CD4-positive, alpha-beta T cell treated with Interferon gamma for 1 hour (primary cell): ENCODE data around the gene C1QB.

Experiments used
- DNase-seq: peaks from one replicate; pipeline ENCODE4 v3.0.0-alpha.2; 2020

The C1QB gene

DNA sequence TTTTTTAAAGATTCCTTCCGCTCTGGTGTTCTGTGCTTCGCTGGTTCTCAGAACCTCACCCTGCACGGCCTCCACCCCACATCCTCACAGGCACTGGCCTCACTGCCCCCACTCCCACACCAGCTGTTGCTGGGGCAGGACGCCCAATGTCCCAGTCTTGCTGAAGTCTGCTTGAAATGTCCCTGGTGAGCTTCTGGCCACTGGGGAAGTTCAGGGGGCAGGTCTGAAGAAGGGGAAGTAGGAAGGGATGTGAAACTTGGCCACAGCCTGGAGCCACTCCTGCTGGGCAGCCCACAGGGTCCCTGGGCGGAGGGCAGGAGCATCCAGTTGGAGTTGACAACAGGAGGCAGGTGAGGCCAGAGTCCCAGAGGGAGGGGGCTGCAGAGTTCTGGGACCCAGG, 16.7 kb upstream of the C1QB start, which contains the start of gene C1QA:
Gene C1QA (plus strand): TSS at position 276 of the 400 bp plus-strand sequence. CDS start 989 bp downstream, outside the sequence.
- DNase-seq = no peak

GRCh38 chr1:22636927-22637326, 16.1 kb upstream of the C1QB start:
- no peak for DNase-seq

GRCh38 chr1:22637907-22638445, 15.1 kb upstream of the C1QB start:
- no peak for DNase-seq

DNA sequence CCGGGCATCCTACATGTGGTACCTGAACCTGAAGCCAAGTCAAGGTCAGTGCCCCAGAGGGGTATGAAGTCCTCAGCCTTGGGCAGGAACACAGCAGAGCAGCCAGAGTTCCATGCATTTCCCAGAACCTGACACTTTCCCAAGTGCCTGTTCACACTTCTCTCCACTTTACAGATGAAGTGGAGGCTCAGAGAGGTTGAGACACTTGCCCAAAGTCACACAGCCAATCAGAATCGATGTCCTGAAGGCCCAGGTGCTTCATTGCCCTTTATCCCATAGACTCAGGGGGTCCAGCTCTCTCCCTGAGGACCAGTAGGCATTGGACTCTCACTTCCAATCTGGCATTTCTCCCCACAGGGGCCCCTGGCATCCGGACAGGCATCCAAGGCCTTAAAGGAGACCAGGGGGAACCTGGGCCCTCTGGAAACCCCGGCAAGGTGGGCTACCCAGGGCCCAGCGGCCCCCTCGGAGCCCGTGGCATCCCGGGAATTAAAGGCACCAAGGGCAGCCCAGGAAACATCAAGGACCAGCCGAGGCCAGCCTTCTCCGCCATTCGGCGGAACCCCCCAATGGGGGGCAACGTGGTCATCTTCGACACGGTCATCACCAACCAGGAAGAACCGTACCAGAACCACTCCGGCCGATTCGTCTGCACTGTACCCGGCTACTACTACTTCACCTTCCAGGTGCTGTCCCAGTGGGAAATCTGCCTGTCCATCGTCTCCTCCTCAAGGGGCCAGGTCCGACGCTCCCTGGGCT, 14.4 kb upstream of the C1QB start:
- DNase-seq = no peak

DNA sequence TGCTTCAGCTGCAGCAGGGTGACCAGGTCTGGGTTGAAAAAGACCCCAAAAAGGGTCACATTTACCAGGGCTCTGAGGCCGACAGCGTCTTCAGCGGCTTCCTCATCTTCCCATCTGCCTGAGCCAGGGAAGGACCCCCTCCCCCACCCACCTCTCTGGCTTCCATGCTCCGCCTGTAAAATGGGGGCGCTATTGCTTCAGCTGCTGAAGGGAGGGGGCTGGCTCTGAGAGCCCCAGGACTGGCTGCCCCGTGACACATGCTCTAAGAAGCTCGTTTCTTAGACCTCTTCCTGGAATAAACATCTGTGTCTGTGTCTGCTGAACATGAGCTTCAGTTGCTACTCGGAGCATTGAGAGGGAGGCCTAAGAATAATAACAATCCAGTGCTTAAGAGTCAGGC, 13.8 kb upstream of the C1QB start:
- DNase-seq = no peak

- no peak for DNase-seq
Measured at GRCh38 chr1:22641247-22641646, 11.8 kb upstream of the C1QB start.

DNA sequence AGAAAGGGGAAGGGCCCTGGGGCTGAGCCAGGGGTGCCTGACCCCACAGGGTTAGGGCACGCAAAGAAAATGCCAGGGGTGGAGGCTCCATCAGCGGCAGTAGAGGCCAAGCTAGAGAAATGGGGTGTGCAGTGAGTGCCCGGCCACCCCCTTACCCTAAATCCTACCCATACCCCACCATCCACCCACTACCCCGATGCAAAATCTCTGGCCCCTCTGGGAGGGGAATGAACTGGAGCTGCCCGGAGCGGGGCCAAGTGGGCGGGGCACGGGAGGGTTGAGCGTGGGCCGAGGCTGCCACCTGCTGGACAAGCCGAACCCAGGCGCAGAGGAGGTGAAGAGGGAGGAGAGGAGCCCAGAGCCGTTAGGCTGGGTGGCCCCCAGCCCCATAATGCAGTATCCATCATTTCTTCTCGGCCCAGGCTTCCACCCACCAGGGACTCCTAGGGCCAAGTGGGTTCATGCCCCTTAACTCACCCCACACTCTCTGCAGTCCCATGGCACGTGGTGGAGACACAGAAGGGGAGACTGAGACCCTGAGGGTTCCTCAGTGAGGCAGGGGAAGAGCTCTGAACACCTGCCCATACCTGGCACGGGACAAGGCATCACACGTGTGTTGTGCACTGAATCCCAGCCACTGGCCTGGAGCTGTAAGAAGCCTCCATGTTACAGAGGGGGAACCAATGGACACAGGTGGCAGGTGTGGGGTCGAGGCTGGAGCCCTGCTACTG, 11.0 kb upstream of the C1QB start:
- DNase-seq = peak; percentile 51

GRCh38 chr1:22643381-22643780, 9.7 kb upstream of the C1QB start, which contains the start of gene C1QC:
Gene C1QC, plus strand, starts transcription at chr1:22643633. Its CDS starts 391 bp downstream, at chr1:22644024.
- DNase-seq = no peak

DNA sequence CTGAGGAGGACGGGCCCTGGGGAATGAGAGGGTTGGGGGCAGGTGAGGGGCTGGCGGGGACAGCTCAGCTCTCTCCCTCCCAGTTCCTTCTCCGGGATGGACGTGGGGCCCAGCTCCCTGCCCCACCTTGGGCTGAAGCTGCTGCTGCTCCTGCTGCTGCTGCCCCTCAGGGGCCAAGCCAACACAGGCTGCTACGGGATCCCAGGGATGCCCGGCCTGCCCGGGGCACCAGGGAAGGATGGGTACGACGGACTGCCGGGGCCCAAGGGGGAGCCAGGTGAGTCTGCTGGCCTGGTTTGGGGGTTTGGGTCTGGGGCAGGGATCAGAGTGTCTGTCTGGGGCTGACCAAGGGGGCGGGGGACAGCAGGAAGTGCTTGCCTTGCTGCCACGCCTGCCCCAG, 9.1 kb upstream of the C1QB start:
- no peak for DNase-seq

DNA sequence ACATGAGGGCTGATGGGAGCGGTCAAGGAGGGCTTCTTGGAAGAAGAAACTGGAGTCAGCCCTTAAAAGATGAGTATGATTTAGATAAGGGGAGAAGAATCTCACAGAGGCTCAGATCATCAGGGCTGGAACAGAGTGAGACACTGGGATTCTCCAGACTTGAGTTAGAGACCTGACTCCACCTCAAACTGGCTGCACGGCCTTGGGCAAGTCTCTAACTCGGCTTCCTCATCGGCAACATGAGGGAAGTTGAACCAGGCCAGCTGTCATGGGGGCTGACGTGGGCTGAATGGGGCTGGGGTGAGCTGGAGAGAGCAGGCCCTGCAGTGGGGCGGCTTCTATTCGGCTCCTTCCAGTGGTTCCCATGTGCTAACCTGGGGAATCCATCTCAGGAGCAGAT, 7.1 kb upstream of the C1QB start:
- no peak for DNase-seq

GRCh38 chr1:22646384-22646783, 6.7 kb upstream of the C1QB start:
- DNase-seq = no peak

DNA sequence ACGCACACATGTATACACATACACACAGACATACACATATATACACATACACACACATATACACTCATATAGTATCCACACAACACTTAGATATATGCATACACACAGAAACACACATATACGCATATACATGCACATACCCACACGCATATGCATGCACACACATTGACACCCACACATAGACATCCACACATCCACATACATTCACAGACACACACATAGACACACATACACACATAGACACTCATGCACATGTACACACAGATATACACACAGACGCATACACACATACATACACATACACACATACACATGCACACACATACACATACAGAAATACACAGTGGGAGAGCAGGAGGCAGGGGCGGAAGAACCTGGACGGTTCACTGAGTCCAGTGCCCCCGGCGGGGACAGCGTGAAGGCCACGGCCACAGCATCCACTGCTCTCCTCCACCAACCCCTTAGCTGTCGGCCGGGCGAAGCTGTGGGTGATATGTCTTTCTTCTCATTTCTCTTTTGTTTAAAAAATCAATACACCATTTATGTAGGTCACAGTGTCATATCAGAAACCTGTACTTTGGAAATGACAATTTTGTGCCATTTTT, 2.8 kb upstream of the C1QB start:
- DNase-seq = no peak

DNA sequence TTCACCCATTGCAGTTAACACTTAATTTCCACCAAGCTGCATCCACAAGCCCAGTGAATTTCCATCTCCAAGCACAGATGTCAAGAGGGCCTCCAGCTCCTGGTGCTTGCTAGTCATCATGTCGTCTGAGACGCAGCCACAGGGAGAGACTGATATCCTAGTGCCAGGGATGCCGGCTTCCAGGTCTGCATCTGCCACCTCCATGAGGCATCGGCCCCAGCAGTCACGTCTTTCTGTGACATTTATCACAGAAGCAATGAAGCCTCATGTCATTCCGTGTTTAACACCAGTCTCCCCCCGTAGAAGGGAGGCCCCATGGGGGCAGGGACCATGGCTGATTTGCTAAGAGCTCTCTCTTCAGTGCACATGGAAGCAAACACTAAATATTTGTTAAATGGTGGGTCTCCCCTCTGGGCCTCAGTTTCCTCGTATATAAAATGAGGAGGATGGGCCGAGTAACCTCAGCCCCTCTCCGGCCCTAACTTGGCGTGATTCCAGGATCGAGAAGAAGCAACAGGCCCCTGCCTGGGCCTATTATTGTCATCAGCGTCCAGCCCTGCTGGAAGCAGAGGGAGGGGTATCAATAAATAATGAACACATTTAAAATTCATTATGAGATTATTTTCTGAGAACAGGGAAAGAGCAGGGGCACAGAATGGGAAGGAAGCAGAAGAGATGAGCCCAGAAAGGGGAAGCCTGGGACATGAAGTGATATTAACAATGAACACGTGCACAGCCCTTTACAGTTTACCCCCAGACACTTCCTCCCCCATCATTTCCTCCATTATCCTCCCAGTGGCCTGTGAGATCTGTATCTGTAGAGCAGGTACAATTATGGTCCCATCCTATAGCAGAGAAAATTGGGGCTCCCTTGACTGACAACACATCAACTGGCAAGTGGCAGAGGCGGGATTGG, 837 bp upstream of the C1QB start:
- no peak for DNase-seq

- no peak for DNase-seq
Measured at GRCh38 chr1:22654692-22655091, 1.7 kb downstream of the C1QB start.

DNA sequence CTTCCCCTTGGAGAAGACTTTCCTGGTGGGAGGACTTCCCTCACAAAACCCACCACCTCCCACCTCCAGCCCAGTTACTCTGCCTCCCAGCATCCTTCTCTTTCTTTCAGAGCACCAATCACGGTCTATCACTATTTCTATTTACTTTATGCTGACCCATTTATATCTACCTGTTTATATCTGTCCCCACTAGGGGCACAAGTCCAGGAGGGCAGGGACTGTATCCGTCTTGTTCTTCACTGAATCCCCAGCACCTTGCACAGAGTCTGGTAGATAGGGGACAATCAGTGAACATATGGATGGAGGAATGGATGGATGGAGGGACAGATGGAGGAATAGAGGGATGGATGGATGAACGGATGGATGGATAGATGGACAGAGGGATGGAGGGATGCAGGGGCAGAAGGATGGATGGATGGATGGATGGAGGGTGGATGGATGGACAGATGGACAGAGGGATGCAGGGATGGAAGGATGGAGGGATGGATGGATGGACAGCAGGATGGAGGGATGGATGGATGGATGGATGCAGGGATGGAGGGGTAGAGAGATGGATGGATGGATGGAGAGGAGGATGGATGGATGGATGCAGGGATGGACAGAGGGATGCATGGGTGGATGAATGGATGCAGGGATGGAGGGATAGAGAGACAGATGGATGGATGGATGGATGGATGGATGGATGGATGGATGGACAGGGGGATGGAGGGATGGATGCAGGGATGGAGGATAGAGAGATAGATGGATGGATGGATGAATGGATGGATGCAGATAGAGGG, 5.5 kb downstream of the C1QB start:
- no peak for DNase-seq

DNA sequence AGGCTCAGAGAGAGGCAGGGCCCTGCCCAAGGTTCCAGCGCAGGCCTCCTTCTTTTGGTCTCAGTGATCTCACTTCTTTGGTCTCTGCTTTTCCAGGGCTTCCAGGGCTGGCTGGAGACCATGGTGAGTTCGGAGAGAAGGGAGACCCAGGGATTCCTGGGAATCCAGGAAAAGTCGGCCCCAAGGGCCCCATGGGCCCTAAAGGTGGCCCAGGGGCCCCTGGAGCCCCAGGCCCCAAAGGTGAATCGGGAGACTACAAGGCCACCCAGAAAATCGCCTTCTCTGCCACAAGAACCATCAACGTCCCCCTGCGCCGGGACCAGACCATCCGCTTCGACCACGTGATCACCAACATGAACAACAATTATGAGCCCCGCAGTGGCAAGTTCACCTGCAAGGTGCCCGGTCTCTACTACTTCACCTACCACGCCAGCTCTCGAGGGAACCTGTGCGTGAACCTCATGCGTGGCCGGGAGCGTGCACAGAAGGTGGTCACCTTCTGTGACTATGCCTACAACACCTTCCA, 7.7 kb downstream of the C1QB start:
- no peak for DNase-seq

DNA sequence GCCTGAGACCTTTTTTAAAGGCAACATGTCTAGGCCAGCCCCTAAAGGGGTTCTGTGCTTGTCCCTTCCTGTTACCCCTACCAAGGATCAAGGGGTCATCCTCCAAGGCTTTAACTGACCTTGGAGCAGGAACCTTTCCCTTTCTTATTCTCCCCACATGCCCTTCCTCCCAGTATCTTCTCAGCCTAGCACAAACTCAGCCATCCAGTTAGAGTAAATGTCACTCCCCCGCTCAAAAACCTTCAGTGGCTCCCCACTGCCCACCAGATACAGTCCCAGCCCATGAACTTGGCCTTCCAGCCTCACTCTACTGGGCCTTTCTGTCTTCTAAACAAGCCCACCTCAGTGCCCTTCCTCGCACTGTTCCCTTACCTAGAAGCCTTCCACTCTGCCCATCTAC, 8.8 kb downstream of the C1QB start:
- no peak for DNase-seq

DNA sequence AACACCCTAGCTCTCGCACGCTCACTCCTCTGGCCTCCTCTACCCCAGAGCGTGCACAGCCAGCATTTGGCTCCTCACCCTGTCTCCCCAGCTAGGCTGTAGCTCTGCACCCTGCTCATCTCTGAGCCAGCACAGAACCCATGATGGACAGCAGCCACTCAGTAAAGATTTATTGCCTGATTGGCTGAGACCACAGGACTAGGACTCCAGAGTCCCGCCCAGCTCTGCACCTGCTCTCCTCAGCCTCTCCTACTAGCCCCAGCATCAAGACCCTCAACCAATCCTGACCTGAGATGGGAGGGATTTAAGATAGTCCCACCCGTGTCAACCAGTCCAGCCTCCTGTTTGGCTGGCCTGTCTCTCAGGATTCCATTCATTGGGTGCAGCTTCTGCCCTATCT, 9.3 kb downstream of the C1QB start:
- DNase-seq = no peak

- no peak for DNase-seq
Measured at GRCh38 chr1:22662986-22663408, 10.0 kb downstream of the C1QB start.

- no peak for DNase-seq
Measured at GRCh38 chr1:22665752-22666151, 12.7 kb downstream of the C1QB start.

DNA sequence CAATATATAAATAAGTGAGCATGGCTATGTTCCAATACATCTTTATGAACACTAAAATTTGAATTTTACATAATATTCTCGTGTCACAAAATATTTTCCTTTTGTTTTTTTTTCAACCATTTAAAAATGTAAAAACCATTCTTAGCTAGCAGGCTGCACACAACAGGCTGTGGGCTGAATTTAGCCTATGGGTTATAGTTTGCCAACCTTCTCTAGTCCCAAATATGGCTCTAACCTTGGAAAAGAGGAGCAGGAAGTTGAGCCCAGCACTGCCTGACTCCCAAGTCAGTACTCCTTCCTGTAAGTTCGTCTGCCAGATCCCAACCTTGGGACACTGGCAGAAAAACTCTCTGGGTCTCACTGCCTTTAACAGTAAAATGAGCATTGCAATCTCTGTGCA, 13.4 kb downstream of the C1QB start:
- DNase-seq = no peak
